A549 (cell line): ENCODE measurements around the gene KLHDC8B. TPM values are rescaled to one million over a fixed set of nuclear protein-coding genes. Genes with fewer than 3 reads are reported as not detected.

Source experiments
- ATAC-seq, 2 experiments: fragments of 200-7000 bp in 1 of 2; fragments of >200 bp in 1 of 2; cut with Nextera tagmentation in 1 of 2; cut with Tn5 transposase in 1 of 2; 3 replicates each; pipeline versions ENCODE4 v1.8.0 to v1.9.1; 2018 to 2020; ENCODE audit warnings: mild to moderate bottlenecking in 1 of 2, moderate library complexity in 1 of 2
- CTCF ChIA-PET: fragments of 300-600 bp; sonication (Branson Sonifier 250); formaldehyde crosslinking; extraction: SDS; loops from one replicate; lab custom pipeline; 2021; ENCODE audit warnings: antibody characterized with exemption, inconsistent platforms; lab: Yijun Ruan, JAX
- POLR2A ChIA-PET: fragments of 350-600 bp; formaldehyde crosslinking; extraction: SDS; loops from one replicate; lab custom pipeline; 2021; ENCODE audit warnings: antibody characterized with exemption, inconsistent platforms; lab: Yijun Ruan, JAX
- DNase-seq, 2 experiments: peaks; one replicate each; pipeline versions ENCODE4 v3.0.0 to v3.0.0-alpha.2; 2011 to 2016; ENCODE audit warnings: low read depth in 1 of 2, low spot score in 1 of 2
- FAIRE-seq: peaks from 2 replicates; lab custom pipeline; 2011; peaks lifted over from hg19 to GRCh38; lab: Jason Lieb, UNC
- H3K27ac ChIP-seq, 2 experiments: fragments of >200 bp; sonication (Bioruptor Twin); formaldehyde crosslinking; 3 replicates each; pipeline ENCODE4 v1.5.1; 2016 to 2017
- H3K4me1 ChIP-seq: fragments of >200 bp; sonication (Bioruptor Twin); formaldehyde crosslinking; 3 replicates; pipeline ENCODE4 v1.6.1; 2016
- H3K4me2 ChIP-seq: fragments of >200 bp; sonication (Bioruptor Twin); formaldehyde crosslinking; 3 replicates; pipeline ENCODE4 v1.6.1; 2016
- H3K4me3 ChIP-seq: fragments of >200 bp; sonication (Bioruptor Twin); formaldehyde crosslinking; 3 replicates; pipeline ENCODE4 v1.5.1; 2016
- H3K9me3 ChIP-seq: fragments of >200 bp; sonication (Bioruptor Twin); formaldehyde crosslinking; 3 replicates; pipeline ENCODE4 v1.6.1; 2016
- CHD4 ChIP-seq: fragments of 200-600 bp; sonication (generic); IDR thresholded peaks from 2 replicates; pipeline ENCODE4 v1.6.1; 2016; ENCODE audit warnings: antibody characterized with exemption, mild to moderate bottlenecking, borderline replicate concordance
- CTCF ChIP-seq: fragments of >200 bp; sonication (Bioruptor Twin); formaldehyde crosslinking; IDR thresholded peaks from 3 replicates; pipeline ENCODE4 v1.5.1; 2016
- EHMT2 ChIP-seq: fragments of 200-600 bp; sonication (generic); IDR thresholded peaks from 2 replicates; pipeline ENCODE4 v1.6.1; 2016; ENCODE audit warnings: antibody characterized with exemption, low read depth, mild to moderate bottlenecking, moderate library complexity
- ELK1 ChIP-seq: fragments of 150-350 bp; IDR thresholded peaks from 2 replicates; pipeline ENCODE4 v1.6.1; 2014; ENCODE audit warnings: low read depth, mild to moderate bottlenecking, low read length
- EP300 ChIP-seq, 2 experiments: fragments of >200 bp; sonication (Bioruptor Twin); formaldehyde crosslinking; IDR thresholded peaks; 2 replicates in 1 of 2; 3 replicates in 1 of 2; pipeline ENCODE4 v1.6.1; 2016 to 2017
- ESRRA ChIP-seq: fragments of 150-350 bp; IDR thresholded peaks from 2 replicates; pipeline ENCODE4 v1.6.1; 2014; ENCODE audit warnings: mild to moderate bottlenecking, low read length, borderline replicate concordance
- FOSB ChIP-seq: fragments of 250-450 bp; sonication (Bioruptor Pico); IDR thresholded peaks from 2 replicates; pipeline ENCODE4 v1.5.0; 2020; ENCODE audit warnings: mild to moderate bottlenecking, moderate library complexity
- FOSL2 ChIP-seq, 2 experiments: fragments of 450-650 bp in 1 of 2; fragments of >200 bp in 1 of 2; sonication (Bioruptor Twin) in 1 of 2; formaldehyde crosslinking; IDR thresholded peaks; 2 replicates each; pipeline versions ENCODE4 v1.5.0 to v1.6.1; 2016 to 2020; ENCODE audit warnings: mild to moderate bottlenecking in 1 of 2, moderate library complexity in 1 of 2
- HDAC2 ChIP-seq: fragments of 200-600 bp; sonication (generic); IDR thresholded peaks from 2 replicates; pipeline ENCODE4 v1.6.1; 2016
- HOXB13 ChIP-seq: fragments of 250-450 bp; sonication (Bioruptor Pico); IDR thresholded peaks from 2 replicates; pipeline ENCODE4 v1.5.0; 2020; ENCODE audit warnings: low read depth, mild to moderate bottlenecking, moderate library complexity
- PBX3 ChIP-seq: IDR thresholded peaks from 2 replicates; pipeline ENCODE4 v1.6.1; 2012
- POLR2A ChIP-seq: IDR thresholded peaks from 2 replicates; pipeline ENCODE4 v1.6.1; 2012; ENCODE audit warnings: mild to moderate bottlenecking, low read length
- RAD21 ChIP-seq, 2 experiments: fragments of >200 bp in 1 of 2; sonication (Bioruptor Twin) in 1 of 2; formaldehyde crosslinking in 1 of 2; IDR thresholded peaks in 1 of 2; conservative IDR thresholded peaks in 1 of 2; 2 replicates in 1 of 2; 3 replicates in 1 of 2; pipeline ENCODE4 v1.6.1; 2012 to 2018; ENCODE audit warnings: inconsistent platforms in 1 of 2
- RCOR1 ChIP-seq: fragments of 150-350 bp; IDR thresholded peaks from 2 replicates; pipeline ENCODE4 v1.6.1; 2014; ENCODE audit warnings: antibody characterized with exemption, low read length, low read depth
- RNF2 ChIP-seq: fragments of 200-600 bp; sonication (generic); IDR thresholded peaks from 2 replicates; pipeline ENCODE4 v1.6.1; 2016; ENCODE audit warnings: low read depth, mild to moderate bottlenecking, antibody characterized with exemption, moderate library complexity, borderline replicate concordance
- TFCP2L1 ChIP-seq: fragments of 250-450 bp; sonication (Bioruptor Pico); IDR thresholded peaks from 2 replicates; pipeline ENCODE4 v1.5.0; 2021; ENCODE audit warnings: mild to moderate bottlenecking
- ZC3H11A ChIP-seq: fragments of 450-650 bp; IDR thresholded peaks from 2 replicates; pipeline ENCODE4 v1.6.1; 2014; ENCODE audit warnings: antibody characterized with exemption, mild to moderate bottlenecking
- WGBS: methylation state at CpG from one replicate; pipeline ENCODE4 v1.1.6; 2017; ENCODE audit errors: missing lambda C conversion rate; 5-methylcytosine and 5-hydroxymethylcytosine counted together
- polyA plus RNA-seq, 4 experiments: library from polyadenylated mRNA; depleted of rRNA in 3 of 4; stranded (reverse); fragments of >200 nt; fragmentation: RNase III in 1 of 4; extraction: RNeasy Plus Mini Kit Qiagen cat#74134 plus additional on column Dnase treatment in 1 of 4; gene quantifications; 2 replicates in 3 of 4; 3 replicates in 1 of 4; pipeline ENCODE4 v1.2.3, GENCODE V29; 2011 to 2017
- TF ChIP-seq, protein P1 (sequence below): fragments of 250-450 bp; sonication (Bioruptor Pico); IDR thresholded peaks from 2 replicates; pipeline ENCODE4 v1.5.0; 2021; ENCODE audit warnings: mild to moderate bottlenecking, moderate library complexity, borderline replicate concordance
- TF ChIP-seq, protein P2 (sequence below): fragments of 200-600 bp; sonication (generic); IDR thresholded peaks from 2 replicates; pipeline ENCODE4 v1.6.1; 2016; ENCODE audit warnings: antibody characterized with exemption, mild to moderate bottlenecking, moderate library complexity

Gene KLHDC8B
- polyA plus RNA-seq, 2 of the 4 experiments (the other 2 are of a cell fraction): 7.4 to 9.9 TPM

DNA sequence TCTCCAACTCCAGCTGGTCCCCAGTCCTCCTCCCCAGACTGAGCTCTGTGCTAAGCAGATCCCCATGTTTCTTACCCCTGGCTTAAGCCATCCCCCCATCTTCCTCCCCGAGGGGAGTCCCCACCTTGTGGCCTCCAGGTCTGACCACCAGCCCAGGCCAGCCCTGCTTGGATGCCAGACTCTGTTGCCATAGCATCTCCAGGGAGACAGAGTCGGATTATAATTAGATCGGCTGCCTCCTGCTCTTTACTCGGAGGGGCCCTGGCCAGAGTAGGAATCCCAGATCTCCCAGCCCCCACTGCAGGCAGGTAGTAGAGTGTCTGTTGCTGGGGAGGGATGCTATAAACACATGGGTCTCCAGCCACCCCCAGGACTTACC lies 2.4 kb downstream of the KLHDC8B start:
- no peak overlapping the region for H3K27ac ChIP-seq
- WGBS: 88% methylated on average over 3 of the region's 4 CpGs
- no peak for ATAC-seq
- FAIRE-seq: no peak
- no peak overlapping the region for H3K4me2 ChIP-seq
- H3K4me3 ChIP-seq: no peak overlapping the region
- H3K4me1 ChIP-seq: peaks cover 20% of the 10 kb centered on the region
- no peaks in the 10 kb centered on the region for H3K9me3 ChIP-seq
- ChIA-PET CTCF (no interaction called here), POLR2A (no interaction called here)
- TF ChIP-seq HOXB13: no peak
- TF ChIP-seq RCOR1: no peak
- no peak for TF ChIP-seq TFCP2L1 (CRISPR knock-in tag)
- TF ChIP-seq RAD21 (conservative IDR thresholded peaks at IDR 0.05 in 1 of 2, IDR thresholded peaks at IDR 0.05 in 1 of 2): no peak
- TF ChIP-seq CTCF: no peak
- no peak for TF ChIP-seq CHD4
- no peak for TF ChIP-seq ZC3H11A
- TF ChIP-seq, all 56 proteins: peak for 0
- no peak for DNase-seq

GRCh38 chr3:49174397-49174985 lies 3.1 kb downstream of the KLHDC8B start:
- ChIA-PET POLR2A (no interaction called here), CTCF (no interaction called here)
- 93% methylated on average over 8 of the region's 9 CpGs for WGBS
- ATAC-seq (no peak), FAIRE-seq (no peak), DNase-seq (no peak)
- H3K4me2 ChIP-seq: no peak overlapping the region
- H3K4me3 ChIP-seq: no peak overlapping the region
- H3K4me1 ChIP-seq: peaks cover 20% of the 10 kb centered on the region
- no peak for TF ChIP-seq HDAC2
- TF ChIP-seq POLR2A: no peak
- TF ChIP-seq, protein P1, sequence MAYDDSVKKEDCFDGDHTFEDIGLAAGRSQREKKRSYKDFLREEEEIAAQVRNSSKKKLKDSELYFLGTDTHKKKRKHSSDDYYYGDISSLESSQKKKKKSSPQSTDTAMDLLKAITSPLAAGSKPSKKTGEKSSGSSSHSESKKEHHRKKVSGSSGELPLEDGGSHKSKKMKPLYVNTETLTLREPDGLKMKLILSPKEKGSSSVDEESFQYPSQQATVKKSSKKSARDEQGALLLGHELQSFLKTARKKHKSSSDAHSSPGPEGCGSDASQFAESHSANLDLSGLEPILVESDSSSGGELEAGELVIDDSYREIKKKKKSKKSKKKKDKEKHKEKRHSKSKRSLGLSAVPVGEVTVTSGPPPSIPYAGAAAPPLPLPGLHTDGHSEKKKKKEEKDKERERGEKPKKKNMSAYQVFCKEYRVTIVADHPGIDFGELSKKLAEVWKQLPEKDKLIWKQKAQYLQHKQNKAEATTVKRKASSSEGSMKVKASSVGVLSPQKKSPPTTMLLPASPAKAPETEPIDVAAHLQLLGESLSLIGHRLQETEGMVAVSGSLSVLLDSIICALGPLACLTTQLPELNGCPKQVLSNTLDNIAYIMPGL (CRISPR knock-in tag): no peak
- no peak for TF ChIP-seq PBX3
- TF ChIP-seq ELK1: no peak
- TF ChIP-seq RNF2: no peak
- no peak for TF ChIP-seq FOSL2 (IDR thresholded peaks at IDR 0.05)
- no peak for TF ChIP-seq FOSL2 (CRISPR knock-in tag; IDR thresholded peaks at IDR 0.05)
- TF ChIP-seq, protein P2, sequence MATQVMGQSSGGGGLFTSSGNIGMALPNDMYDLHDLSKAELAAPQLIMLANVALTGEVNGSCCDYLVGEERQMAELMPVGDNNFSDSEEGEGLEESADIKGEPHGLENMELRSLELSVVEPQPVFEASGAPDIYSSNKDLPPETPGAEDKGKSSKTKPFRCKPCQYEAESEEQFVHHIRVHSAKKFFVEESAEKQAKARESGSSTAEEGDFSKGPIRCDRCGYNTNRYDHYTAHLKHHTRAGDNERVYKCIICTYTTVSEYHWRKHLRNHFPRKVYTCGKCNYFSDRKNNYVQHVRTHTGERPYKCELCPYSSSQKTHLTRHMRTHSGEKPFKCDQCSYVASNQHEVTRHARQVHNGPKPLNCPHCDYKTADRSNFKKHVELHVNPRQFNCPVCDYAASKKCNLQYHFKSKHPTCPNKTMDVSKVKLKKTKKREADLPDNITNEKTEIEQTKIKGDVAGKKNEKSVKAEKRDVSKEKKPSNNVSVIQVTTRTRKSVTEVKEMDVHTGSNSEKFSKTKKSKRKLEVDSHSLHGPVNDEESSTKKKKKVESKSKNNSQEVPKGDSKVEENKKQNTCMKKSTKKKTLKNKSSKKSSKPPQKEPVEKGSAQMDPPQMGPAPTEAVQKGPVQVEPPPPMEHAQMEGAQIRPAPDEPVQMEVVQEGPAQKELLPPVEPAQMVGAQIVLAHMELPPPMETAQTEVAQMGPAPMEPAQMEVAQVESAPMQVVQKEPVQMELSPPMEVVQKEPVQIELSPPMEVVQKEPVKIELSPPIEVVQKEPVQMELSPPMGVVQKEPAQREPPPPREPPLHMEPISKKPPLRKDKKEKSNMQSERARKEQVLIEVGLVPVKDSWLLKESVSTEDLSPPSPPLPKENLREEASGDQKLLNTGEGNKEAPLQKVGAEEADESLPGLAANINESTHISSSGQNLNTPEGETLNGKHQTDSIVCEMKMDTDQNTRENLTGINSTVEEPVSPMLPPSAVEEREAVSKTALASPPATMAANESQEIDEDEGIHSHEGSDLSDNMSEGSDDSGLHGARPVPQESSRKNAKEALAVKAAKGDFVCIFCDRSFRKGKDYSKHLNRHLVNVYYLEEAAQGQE: no peak
- TF ChIP-seq EHMT2: no peak
- no peak for TF ChIP-seq ESRRA
- no peak for TF ChIP-seq FOSB (CRISPR knock-in tag)
- TF ChIP-seq EP300 (IDR thresholded peaks at IDR 0.05): no peak
- no peak overlapping the region for H3K27ac ChIP-seq
- no peaks in the 10 kb centered on the region for H3K9me3 ChIP-seq
